ENCODE results near the gene SLC5A11. TPM values are rescaled to one million over a fixed set of nuclear protein-coding genes. Genes with fewer than 3 reads are reported as not detected.

The SLC5A11 gene
- total RNA-seq, 1 donor = under 0.01 TPM

GRCh38 chr16:24915576-24915975, 69.8 kb downstream of the SLC5A11 start:
- no peak for DNase-seq (ENCODE audit: low read depth in 2 of 3, low spot score in 2 of 3)

GRCh38 chr16:24917236-24917635, 71.5 kb downstream of the SLC5A11 start:
- DNase-seq (ENCODE audit: low read depth in 2 of 3, low spot score in 2 of 3) = no peak

- no peak for DNase-seq (ENCODE audit: low read depth in 2 of 3, low spot score in 2 of 3)
These were observed 72.1 kb downstream of the SLC5A11 start for GRCh38 chr16:24917891-24918290.

GRCh38 chr16:24918641-24919040, 72.9 kb downstream of the SLC5A11 start:
- no peak for DNase-seq (ENCODE audit: low read depth in 2 of 3, low spot score in 2 of 3)

- no peak for DNase-seq (ENCODE audit: low read depth in 2 of 3, low spot score in 2 of 3)
These were observed 73.8 kb downstream of the SLC5A11 start for GRCh38 chr16:24919536-24919935.

GRCh38 chr16:24920568-24920967, 74.8 kb downstream of the SLC5A11 start:
- no peak for DNase-seq (ENCODE audit: low read depth in 2 of 3, low spot score in 2 of 3)

GRCh38 chr16:24921229-24921628, 75.5 kb downstream of the SLC5A11 start:
- no peak for DNase-seq (ENCODE audit: low read depth in 2 of 3, low spot score in 2 of 3)

GRCh38 chr16:24925163-24925562, 79.4 kb downstream of the SLC5A11 start:
- DNase-seq (ENCODE audit: low read depth in 2 of 3, low spot score in 2 of 3) = no peak

GRCh38 chr16:24929409-24929808, 83.6 kb downstream of the SLC5A11 start:
- DNase-seq (ENCODE audit: low read depth in 2 of 3, low spot score in 2 of 3) = no peak

- no peak for DNase-seq (ENCODE audit: low read depth in 2 of 3, low spot score in 2 of 3)
These were observed 84.7 kb downstream of the SLC5A11 start for GRCh38 chr16:24930440-24930839.

- no peak for DNase-seq (ENCODE audit: low read depth in 2 of 3, low spot score in 2 of 3)
These were observed 85.3 kb downstream of the SLC5A11 start for GRCh38 chr16:24931091-24931490.

- no peak for DNase-seq (ENCODE audit: low read depth in 2 of 3, low spot score in 2 of 3)
These were observed 89.6 kb downstream of the SLC5A11 start for GRCh38 chr16:24935336-24935735.

GRCh38 chr16:24936151-24936550, 90.4 kb downstream of the SLC5A11 start:
- DNase-seq (ENCODE audit: low read depth in 2 of 3, low spot score in 2 of 3) = no peak

GRCh38 chr16:24939224-24939623, 93.5 kb downstream of the SLC5A11 start:
- DNase-seq (ENCODE audit: low read depth in 2 of 3, low spot score in 2 of 3) = no peak

GRCh38 chr16:24939738-24940137, 94.0 kb downstream of the SLC5A11 start:
- no peak for DNase-seq (ENCODE audit: low read depth in 2 of 3, low spot score in 2 of 3)

- no peak for DNase-seq (ENCODE audit: low read depth in 2 of 3, low spot score in 2 of 3)
These were observed 97.7 kb downstream of the SLC5A11 start for GRCh38 chr16:24943471-24943870.

- no peak for DNase-seq (ENCODE audit: low read depth in 2 of 3, low spot score in 2 of 3)
These were observed 98.4 kb downstream of the SLC5A11 start for GRCh38 chr16:24944206-24944605.

GRCh38 chr16:24946155-24946554, 100.4 kb downstream of the SLC5A11 start:
- DNase-seq (ENCODE audit: low read depth in 2 of 3, low spot score in 2 of 3) = no peak

- DNase-seq (ENCODE audit: low read depth in 2 of 3, low spot score in 2 of 3) = no peak
These were observed 104.5 kb downstream of the SLC5A11 start for GRCh38 chr16:24950275-24950674.

GRCh38 chr16:24953306-24953705, 107.5 kb downstream of the SLC5A11 start:
- DNase-seq (ENCODE audit: low read depth in 2 of 3, low spot score in 2 of 3) = no peak

- DNase-seq (ENCODE audit: low read depth in 2 of 3, low spot score in 2 of 3) = no peak
These were observed 108.0 kb downstream of the SLC5A11 start for GRCh38 chr16:24953721-24954120.

- DNase-seq (ENCODE audit: low read depth in 2 of 3, low spot score in 2 of 3) = no peak
These were observed 108.4 kb downstream of the SLC5A11 start for GRCh38 chr16:24954137-24954536.

- DNase-seq (ENCODE audit: low read depth in 2 of 3, low spot score in 2 of 3) = peak in 2 of 3 donors; percentile 5 to 24
These were observed 110.4 kb downstream of the SLC5A11 start for GRCh38 chr16:24955975-24956731.

Data from hematopoietic multipotent progenitor cell (in vitro differentiated cells).